Mesenteric fat pad (tissue), 1 donor: Measurements from ENCODE around the gene SEPTIN12. TPM values are rescaled to one million over a fixed set of nuclear protein-coding genes. Genes with fewer than 3 reads are reported as not detected.
"Not testable (repeated sequence)": the region's sequence is repeated elsewhere in the genome, so short reads cannot be mapped to it uniquely, and the experiment has no call there.

Experiments
- DNase-seq: peaks from one replicate; pipeline ENCODE4 v3.0.0-alpha.2; 2020; ENCODE audit warnings: low spot score
- total RNA-seq: library from RNA; stranded (reverse); fragmentation: NEBNext Ultra II Directional; extraction: Animal tissue kit (Norgen Biotek cat#: 25700); gene quantifications from one replicate; pipeline ENCODE4 v1.2.1, GENCODE V29; 2021
- donor health status: DM: yes; HTN: yes; CAD: no.

SEPTIN12 gene
- total RNA-seq, 1 donor from 2014 or later: not detected

GRCh38 chr16:4785758-4786433 is 2.2 kb downstream of the SEPTIN12 start:
- no peak for DNase-seq

GRCh38 chr16:4784444-4784987 is 3.6 kb downstream of the SEPTIN12 start:
- DNase-seq: not testable (repeated sequence)

GRCh38 chr16:4783951-4784336 is 4.2 kb downstream of the SEPTIN12 start:
- no peak for DNase-seq

GRCh38 chr16:4783251-4783950 is 4.7 kb downstream of the SEPTIN12 start:
- DNase-seq: no peak

GRCh38 chr16:4780235-4780634 is 7.9 kb downstream of the SEPTIN12 start:
- DNase-seq: no peak

- no peak for DNase-seq
Observed at GRCh38 chr16:4778050-4778392, 10.1 kb downstream of the SEPTIN12 start.

- no peak for DNase-seq
Observed at GRCh38 chr16:4777339-4778049, 10.7 kb downstream of the SEPTIN12 start.

- DNase-seq: no peak
Observed at GRCh38 chr16:4776141-4776705, 11.9 kb downstream of the SEPTIN12 start.

- no peak for DNase-seq
Observed at GRCh38 chr16:4775005-4775404, 13.1 kb downstream of the SEPTIN12 start.

- DNase-seq: no peak
Observed at GRCh38 chr16:4772351-4772750, 15.8 kb downstream of the SEPTIN12 start.

- DNase-seq: no peak
Observed at GRCh38 chr16:4771646-4772045, 16.5 kb downstream of the SEPTIN12 start.

GRCh38 chr16:4769306-4769638 is 18.9 kb downstream of the SEPTIN12 start:
- no peak for DNase-seq

GRCh38 chr16:4768549-4769305 is 19.4 kb downstream of the SEPTIN12 start:
- peak; percentile 97 for DNase-seq

GRCh38 chr16:4767872-4768548 is 20.1 kb downstream of the SEPTIN12 start:
- DNase-seq: no peak

GRCh38 chr16:4766875-4767628 is 21.1 kb downstream of the SEPTIN12 start, which contains the start of gene ZNF500:
TSS of gene ZNF500 (minus strand) at chr16:4767162. CDS start at chr16:4765978, 1,184 bp downstream.
- peak; percentile 99 for DNase-seq

GRCh38 chr16:4765511-4766474 is 22.4 kb downstream of the SEPTIN12 start:
- no peak for DNase-seq

GRCh38 chr16:4763791-4764190 is 24.4 kb downstream of the SEPTIN12 start:
- DNase-seq: no peak

GRCh38 chr16:4762205-4762604 is 25.9 kb downstream of the SEPTIN12 start:
- DNase-seq: no peak
